Spinal cord (tissue), 10 donors: ENCODE data around the gene DEPP1. TPM values are rescaled to one million over a fixed set of nuclear protein-coding genes. Genes with fewer than 3 reads are reported as not detected.

Experiments
- DNase-seq, 6 donors: peaks; one replicate each; pipeline versions ENCODE4 v3.0.0 to v3.0.0-alpha.2; 2013 to 2015; ENCODE audit warnings: low spot score in 6 of 6, low read depth in 4 of 6
- H3K27ac ChIP-seq: one replicate; pipeline ENCODE4 v1.5.1; 2013; ENCODE audit warnings: low read depth, low read length, control low read depth
- H3K27me3 ChIP-seq: one replicate; pipeline ENCODE4 v1.6.1; 2013; ENCODE audit warnings: low read length; ENCODE audit not compliant: control insufficient read depth, insufficient read depth
- H3K36me3 ChIP-seq: one replicate; pipeline ENCODE4 v1.6.1; 2013; ENCODE audit warnings: low read length; ENCODE audit not compliant: control insufficient read depth, insufficient read depth
- H3K4me1 ChIP-seq: one replicate; pipeline ENCODE4 v1.6.1; 2013; ENCODE audit warnings: low read length; ENCODE audit not compliant: control insufficient read depth, insufficient read depth
- H3K4me3 ChIP-seq: one replicate; pipeline ENCODE4 v1.5.1; 2013; ENCODE audit warnings: low read depth, low read length, control low read depth
- H3K9me3 ChIP-seq: one replicate; pipeline ENCODE4 v1.6.1; 2013; ENCODE audit warnings: low read length; ENCODE audit not compliant: control insufficient read depth, insufficient read depth
- WGBS: methylation state at CpG from one replicate; pipeline ENCODE4 v1.1.5; 2013; ENCODE audit warnings: missing lambda C conversion rate; ENCODE audit not compliant: insufficient coverage; 5-methylcytosine and 5-hydroxymethylcytosine counted together
- polyA plus RNA-seq, 2 donors: library from polyadenylated mRNA; unstranded; fragments of 120-200 nt; gene quantifications; one replicate each; pipeline ENCODE4 v1.2.1, GENCODE V29; 2013; ENCODE audit not compliant: insufficient read length in 2 of 2
- total RNA-seq, 2 donors: library from RNA; depleted of rRNA in 1 of 2; stranded (reverse); fragments of 120-200 nt in 1 of 2; fragments of >200 nt in 1 of 2; gene quantifications; one replicate each; pipeline versions ENCODE4 v1.2.3 to v1.2.4, GENCODE V29; 2013 to 2014
- donor health status: healthy.

The DEPP1 gene
- total and polyA plus RNA-seq, 4 donors, result 8.1 to 25.2 (median 13.9) TPM

- peak in 2 of 6 donors; percentile 78 to 87 for DNase-seq
- peaks cover 63% of the 10 kb centered on the region for H3K4me1 ChIP-seq
- H3K4me3 ChIP-seq, result peak overlapping the region; percentile 39
- peak overlapping the region; percentile 69 for H3K27ac ChIP-seq
- H3K36me3 ChIP-seq, result peaks cover 74% of the 10 kb centered on the region
- H3K27me3 ChIP-seq, result no peaks in the 10 kb centered on the region
- WGBS, result 5% methylated on average over 41 of the region's 46 CpGs
- no peaks in the 10 kb centered on the region for H3K9me3 ChIP-seq
Measured at GRCh38 chr10:44974628-44975430, 3.8 kb downstream of the DEPP1 start.

DNA sequence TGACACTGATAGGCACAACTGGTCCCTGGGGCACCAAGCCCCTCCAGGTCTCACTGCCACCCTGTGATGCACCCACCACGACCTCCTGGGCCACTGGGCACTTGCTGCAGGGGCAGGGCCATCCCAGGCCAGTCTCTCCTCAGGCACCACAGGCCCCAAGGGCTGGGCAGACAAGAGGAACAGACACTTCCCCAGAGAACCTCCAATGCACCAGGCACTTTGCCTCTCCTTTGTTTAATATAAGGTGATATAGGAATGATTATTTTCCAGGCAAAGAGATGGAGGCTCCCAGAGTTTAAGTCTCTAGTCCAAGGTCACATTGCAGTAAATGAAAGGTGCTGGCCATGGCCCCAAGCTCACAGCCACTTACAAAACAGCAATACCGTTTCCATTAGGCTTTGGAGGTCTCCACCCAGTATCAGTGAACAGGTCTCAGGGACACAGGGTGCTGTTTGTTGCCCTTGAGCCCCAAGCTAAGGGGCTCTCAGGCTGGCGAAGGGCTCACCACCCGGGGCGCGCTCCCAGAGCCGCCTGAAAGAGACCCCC lies 4.5 kb downstream of the DEPP1 start:
- WGBS, result 37% methylated on average over 7 of the region's 7 CpGs
- Histone ChIP-seq H3K9me3 (no peaks in the 10 kb centered on the region), H3K4me1 (peaks cover 63% of the 10 kb centered on the region), H3K27me3 (no peaks in the 10 kb centered on the region), H3K27ac (peak overlapping the region; percentile 69), H3K4me3 (peak overlapping the region; percentile 39), H3K36me3 (peaks cover 73% of the 10 kb centered on the region)
- no peak for DNase-seq

DNA sequence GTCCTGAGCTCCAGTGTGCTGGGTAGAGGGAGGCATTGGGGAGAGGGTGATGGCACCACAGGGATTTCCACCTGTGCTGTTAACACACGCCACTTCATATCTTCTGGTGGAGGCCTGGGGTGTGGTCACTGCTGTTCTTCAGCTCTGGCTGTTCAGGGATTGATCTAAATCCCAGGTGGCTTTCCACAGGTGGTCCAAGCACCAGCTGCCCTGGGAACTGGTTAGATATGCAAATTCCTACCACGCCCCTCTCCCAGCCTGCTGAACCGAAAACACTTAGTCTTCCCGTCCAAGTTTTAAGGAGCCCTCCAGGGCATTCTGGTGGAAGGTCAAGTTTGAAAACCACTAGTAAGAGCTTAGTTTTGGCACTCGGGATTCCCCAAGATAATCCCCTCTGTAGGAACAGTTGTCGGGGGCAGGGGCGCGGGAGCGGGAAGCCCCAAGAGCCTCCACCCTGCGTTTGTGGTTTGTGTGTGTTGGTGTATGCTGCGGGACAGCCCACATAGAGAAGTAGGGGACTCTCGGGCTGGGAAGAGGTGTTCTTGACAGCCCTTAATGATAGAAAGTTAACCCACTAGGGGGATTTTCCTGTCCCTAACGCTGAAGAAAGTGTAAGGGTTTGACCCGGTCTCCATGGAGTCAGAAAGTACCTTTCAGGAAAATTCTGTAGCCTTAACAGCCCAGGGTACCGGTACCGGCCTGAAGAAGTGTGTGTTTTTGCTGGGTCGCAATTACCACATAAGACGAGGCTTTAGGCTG lies 5.1 kb downstream of the DEPP1 start:
- Histone ChIP-seq H3K27me3 (no peaks in the 10 kb centered on the region), H3K36me3 (peaks cover 73% of the 10 kb centered on the region), H3K4me1 (peaks cover 62% of the 10 kb centered on the region), H3K27ac (no peak overlapping the region), H3K4me3 (no peak overlapping the region), H3K9me3 (no peaks in the 10 kb centered on the region)
- no peak for DNase-seq
- WGBS, result 69% methylated on average over 15 of the region's 18 CpGs

GRCh38 chr10:44972874-44973306 lies 5.7 kb downstream of the DEPP1 start:
- Histone ChIP-seq H3K36me3 (peaks cover 71% of the 10 kb centered on the region), H3K9me3 (no peaks in the 10 kb centered on the region), H3K27ac (no peak overlapping the region), H3K4me3 (no peak overlapping the region), H3K4me1 (peaks cover 62% of the 10 kb centered on the region), H3K27me3 (no peaks in the 10 kb centered on the region)
- WGBS, result 67% methylated on average over 5 of the region's 6 CpGs
- no peak for DNase-seq

GRCh38 chr10:44971935-44972757 lies 6.5 kb downstream of the DEPP1 start:
- WGBS, result 96% methylated on average over 4 of the region's 12 CpGs
- DNase-seq, result no peak
- Histone ChIP-seq H3K4me1 (peaks cover 62% of the 10 kb centered on the region), H3K27me3 (no peaks in the 10 kb centered on the region), H3K9me3 (no peaks in the 10 kb centered on the region), H3K4me3 (no peak overlapping the region), H3K36me3 (peaks cover 64% of the 10 kb centered on the region), H3K27ac (no peak overlapping the region)

GRCh38 chr10:44971434-44971833 lies 7.2 kb downstream of the DEPP1 start:
- peaks cover 58% of the 10 kb centered on the region for H3K4me1 ChIP-seq
- H3K27me3 ChIP-seq, result no peaks in the 10 kb centered on the region
- peaks cover 60% of the 10 kb centered on the region for H3K36me3 ChIP-seq
- no peaks in the 10 kb centered on the region for H3K9me3 ChIP-seq
- DNase-seq, result no peak
- H3K4me3 ChIP-seq, result no peak overlapping the region
- H3K27ac ChIP-seq, result no peak overlapping the region
- 95% methylated on average over 10 of the region's 11 CpGs for WGBS

- 90% methylated on average over 5 of the region's 8 CpGs for WGBS
- no peak for DNase-seq
- no peaks in the 10 kb centered on the region for H3K9me3 ChIP-seq
- no peak overlapping the region for H3K4me3 ChIP-seq
- peaks cover 60% of the 10 kb centered on the region for H3K4me1 ChIP-seq
- H3K36me3 ChIP-seq, result peaks cover 58% of the 10 kb centered on the region
- no peaks in the 10 kb centered on the region for H3K27me3 ChIP-seq
- no peak overlapping the region for H3K27ac ChIP-seq
Measured at GRCh38 chr10:44970812-44971395, 7.7 kb downstream of the DEPP1 start.

GRCh38 chr10:44969854-44970253 lies 8.8 kb downstream of the DEPP1 start:
- 87% methylated on average over 9 of the region's 9 CpGs for WGBS
- H3K36me3 ChIP-seq, result peaks cover 58% of the 10 kb centered on the region
- H3K9me3 ChIP-seq, result no peaks in the 10 kb centered on the region
- no peak for DNase-seq
- no peaks in the 10 kb centered on the region for H3K27me3 ChIP-seq
- no peak overlapping the region for H3K4me3 ChIP-seq
- peaks cover 59% of the 10 kb centered on the region for H3K4me1 ChIP-seq
- H3K27ac ChIP-seq, result no peak overlapping the region
